Testis (tissue), 2 donors: ENCODE results near the gene EFEMP1.

ENCODE experiments used
- POLR2A ChIP-seq: fragments of 450-650 bp; IDR thresholded peaks from one replicate; pipeline ENCODE4 v1.6.1; 2017; ENCODE audit warnings: antibody characterized with exemption, mild to moderate bottlenecking, moderate library complexity
- TF ChIP-seq, protein P1 (sequence below), 3 experiments: fragments of 450-650 bp in 2 of 3; fragments of 200-600 bp in 1 of 3; sonication (generic) in 1 of 3; IDR thresholded peaks; one replicate each; pipeline ENCODE4 v1.5.1; 2016 to 2019; ENCODE audit warnings: antibody characterized with exemption in 3 of 3, mild to moderate bottlenecking in 2 of 3, moderate library complexity in 1 of 3

- TF ChIP-seq POLR2A = no peak
- TF ChIP-seq, protein P1, sequence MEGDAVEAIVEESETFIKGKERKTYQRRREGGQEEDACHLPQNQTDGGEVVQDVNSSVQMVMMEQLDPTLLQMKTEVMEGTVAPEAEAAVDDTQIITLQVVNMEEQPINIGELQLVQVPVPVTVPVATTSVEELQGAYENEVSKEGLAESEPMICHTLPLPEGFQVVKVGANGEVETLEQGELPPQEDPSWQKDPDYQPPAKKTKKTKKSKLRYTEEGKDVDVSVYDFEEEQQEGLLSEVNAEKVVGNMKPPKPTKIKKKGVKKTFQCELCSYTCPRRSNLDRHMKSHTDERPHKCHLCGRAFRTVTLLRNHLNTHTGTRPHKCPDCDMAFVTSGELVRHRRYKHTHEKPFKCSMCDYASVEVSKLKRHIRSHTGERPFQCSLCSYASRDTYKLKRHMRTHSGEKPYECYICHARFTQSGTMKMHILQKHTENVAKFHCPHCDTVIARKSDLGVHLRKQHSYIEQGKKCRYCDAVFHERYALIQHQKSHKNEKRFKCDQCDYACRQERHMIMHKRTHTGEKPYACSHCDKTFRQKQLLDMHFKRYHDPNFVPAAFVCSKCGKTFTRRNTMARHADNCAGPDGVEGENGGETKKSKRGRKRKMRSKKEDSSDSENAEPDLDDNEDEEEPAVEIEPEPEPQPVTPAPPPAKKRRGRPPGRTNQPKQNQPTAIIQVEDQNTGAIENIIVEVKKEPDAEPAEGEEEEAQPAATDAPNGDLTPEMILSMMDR (IDR thresholded peaks at IDR 0.05) = no peak
Measured at GRCh38 chr2:55846426-55846825, 77.2 kb downstream of the EFEMP1 start.
